GM12878 (cell line): Measurements from ENCODE around the gene FOXP1. TPM values are rescaled to one million over a fixed set of nuclear protein-coding genes. Genes with fewer than 3 reads are reported as not detected.

Experiments used
- ATAC-seq: fragments of 200-7000 bp; cut with Tn5 transposase; 3 replicates; pipeline ENCODE4 v1.9.1; 2020; ENCODE audit warnings: mild to moderate bottlenecking, moderate library complexity
- BruUV-seq: library from RNA; stranded (reverse); fragments of 400-500 nt; replicated peaks from 2 replicates; lab custom pipeline; 2021; lab: Mats Ljungman, UMichigan
- CTCF ChIA-PET: fragments of 300-600 bp; sonication (Branson Sonifier 250); formaldehyde crosslinking; extraction: SDS; loops from one replicate; lab custom pipeline; 2021; ENCODE audit warnings: inconsistent platforms; lab: Yijun Ruan, JAX
- POLR2A ChIA-PET: fragments of 350-600 bp; formaldehyde crosslinking; extraction: SDS; loops from one replicate; lab custom pipeline; 2021; ENCODE audit warnings: inconsistent platforms; lab: Charles Lee
- RAD21 ChIA-PET: fragments of 300-600 bp; sonication (Branson Sonifier 250); formaldehyde crosslinking; loops from one replicate; lab custom pipeline; 2023; ENCODE audit warnings: antibody characterized with exemption; ENCODE audit not compliant: unreplicated experiment; lab: Charles Lee
- SMC1A ChIA-PET: fragments of 300-600 bp; sonication (Branson Sonifier 250); formaldehyde crosslinking; loops from one replicate; lab custom pipeline; 2023; ENCODE audit not compliant: unreplicated experiment, uncharacterized antibody; lab: Charles Lee
- DNase-seq: peaks from one replicate; pipeline ENCODE4 v3.0.0-alpha.2; 2011; ENCODE audit warnings: low read depth, low spot score
- FAIRE-seq: peaks from 3 replicates; lab custom pipeline; 2011; peaks lifted over from hg19 to GRCh38; lab: Jason Lieb, UNC
- H2AFZ ChIP-seq: 2 replicates; pipeline ENCODE4 v1.6.0; 2011; ENCODE audit warnings: low read depth, low read length, control low read depth; ENCODE audit not compliant: control insufficient read depth
- H3K27ac ChIP-seq: 2 replicates; pipeline ENCODE4 v1.5.1; 2011; ENCODE audit warnings: control low read depth; ENCODE audit not compliant: control insufficient read depth, insufficient read depth
- H3K27me3 ChIP-seq, 2 experiments: replicated peaks in 1 of 2; 2 replicates each; pipeline versions ENCODE4 v1.6.0 to v1.6.1; 2011; ENCODE audit warnings: low read length in 1 of 2; ENCODE audit not compliant: control insufficient read depth in 2 of 2, insufficient read depth in 2 of 2
- H3K36me3 ChIP-seq, 2 experiments: 2 replicates each; pipeline ENCODE4 v1.5.1; 2011; ENCODE audit warnings: low read length in 1 of 2; ENCODE audit not compliant: control insufficient read depth in 2 of 2, insufficient read depth in 2 of 2
- H3K4me1 ChIP-seq: 2 replicates; pipeline ENCODE4 v1.6.1; 2011; ENCODE audit warnings: mild to moderate bottlenecking, low read length, moderate library complexity, mixed read lengths; ENCODE audit not compliant: control insufficient read depth, insufficient read depth
- H3K4me2 ChIP-seq: 2 replicates; pipeline ENCODE4 v1.6.0; 2011; ENCODE audit warnings: control low read depth; ENCODE audit not compliant: control insufficient read depth, insufficient read depth
- H3K4me3 ChIP-seq: fragments of 200-600 bp; sonication (generic); 2 replicates; pipeline ENCODE4 v1.5.1; 2016
- H3K79me2 ChIP-seq: 2 replicates; pipeline ENCODE4 v1.6.0; 2011; ENCODE audit warnings: low read length; ENCODE audit not compliant: control insufficient read depth, insufficient read depth
- H3K9ac ChIP-seq: 2 replicates; pipeline ENCODE4 v1.8.0; 2011; ENCODE audit warnings: low read length, control low read depth, mixed read lengths; ENCODE audit not compliant: control insufficient read depth, insufficient read depth
- H3K9me3 ChIP-seq: replicated peaks from 3 replicates; pipeline ENCODE4 v1.5.1; 2011; ENCODE audit warnings: mild to moderate bottlenecking, low read length; ENCODE audit not compliant: control insufficient read depth, insufficient read depth
- H4K20me1 ChIP-seq: 2 replicates; pipeline ENCODE4 v1.6.0; 2011; ENCODE audit not compliant: control insufficient read depth, insufficient read depth
- CHD2 ChIP-seq: IDR thresholded peaks from 2 replicates; pipeline ENCODE4 v1.6.1; 2011; ENCODE audit warnings: low read depth, low read length, improper control_type of control experiment, borderline replicate concordance
- DPF2 ChIP-seq: fragments of 450-650 bp; IDR thresholded peaks from 2 replicates; pipeline ENCODE4 v1.6.1; 2017; ENCODE audit warnings: mild to moderate bottlenecking
- GABPA ChIP-seq: IDR thresholded peaks from 2 replicates; pipeline ENCODE4 v1.6.1; 2014; ENCODE audit warnings: antibody characterized with exemption, low read depth, mild to moderate bottlenecking, inconsistent platforms
- MEF2A ChIP-seq: IDR thresholded peaks from 2 replicates; pipeline ENCODE4 v1.6.1; 2011; ENCODE audit warnings: low read depth, mild to moderate bottlenecking, low read length, moderate library complexity; ENCODE audit not compliant: insufficient read depth
- MYC ChIP-seq: IDR thresholded peaks from 2 replicates; pipeline ENCODE4 v1.6.1; 2011; ENCODE audit warnings: mild to moderate bottlenecking, low read length, moderate library complexity, inconsistent platforms; ENCODE audit not compliant: insufficient read depth, insufficient replicate concordance, insufficient read length, severe bottlenecking
- NR2C2 ChIP-seq: IDR thresholded peaks from 2 replicates; pipeline ENCODE4 v1.6.1; 2011; ENCODE audit warnings: borderline replicate concordance, low read depth; ENCODE audit not compliant: control insufficient read depth, insufficient read length
- PML ChIP-seq: IDR thresholded peaks from 2 replicates; pipeline ENCODE4 v1.6.1; 2012; ENCODE audit warnings: low read length, inconsistent platforms
- POLR2AphosphoS2 ChIP-seq: IDR thresholded peaks from 2 replicates; pipeline ENCODE4 v1.6.1; 2011; ENCODE audit warnings: low read depth, mild to moderate bottlenecking, low read length, improper control_type of control experiment, moderate library complexity
- POLR2AphosphoS5 ChIP-seq: IDR thresholded peaks from 2 replicates; pipeline ENCODE4 v1.6.1; 2011; ENCODE audit warnings: mild to moderate bottlenecking, low read length, inconsistent platforms
- RAD21 ChIP-seq: IDR thresholded peaks from 2 replicates; pipeline ENCODE4 v1.6.1; 2011; ENCODE audit warnings: mild to moderate bottlenecking, low read depth, low read length, moderate library complexity; ENCODE audit not compliant: insufficient read depth
- RB1 ChIP-seq: fragments of 450-650 bp; formaldehyde crosslinking; IDR thresholded peaks from 2 replicates; pipeline ENCODE4 v1.6.1; 2017; ENCODE audit warnings: mild to moderate bottlenecking, borderline replicate concordance
- RFX5 ChIP-seq: IDR thresholded peaks from 2 replicates; pipeline ENCODE4 v1.6.1; 2011; ENCODE audit warnings: low read depth, low read length, improper control_type of control experiment
- SMAD5 ChIP-seq: IDR thresholded peaks from 2 replicates; pipeline ENCODE4 v1.6.1; 2016; ENCODE audit warnings: antibody characterized with exemption, low read depth
- STAT1 ChIP-seq: fragments of 450-650 bp; conservative IDR thresholded peaks from 2 replicates; pipeline ENCODE4 v1.6.1; 2014; ENCODE audit warnings: antibody characterized with exemption, mild to moderate bottlenecking
- TAF1 ChIP-seq: IDR thresholded peaks from 2 replicates; pipeline ENCODE4 v1.6.1; 2011; ENCODE audit warnings: mild to moderate bottlenecking, low read depth, low read length, borderline replicate concordance
- ZNF384 ChIP-seq: IDR thresholded peaks from 2 replicates; pipeline ENCODE4 v1.6.1; 2012; ENCODE audit warnings: low read depth, mild to moderate bottlenecking, low read length, improper control_type of control experiment, borderline replicate concordance
- in situ Hi-C: fragments of 300-500 bp; cut with MboI; formaldehyde crosslinking; loops from 9 replicates; pipeline ENCODE4 v1.14.3; 2018; ENCODE audit warnings: mixed read lengths
- intact Hi-C: fragments of 100-400 bp; cut with micrococcal nuclease; formaldehyde crosslinking; loops from one replicate; pipeline ENCODE4 v1.14.2; 2022; ENCODE audit not compliant: unreplicated experiment
- polyA plus RNA-seq, 11 experiments: library from polyadenylated mRNA; depleted of rRNA in 4 of 11; unstranded in 6 of 11; stranded (reverse) in 5 of 11; fragments of >200 nt; fragmentation: Nextera tagmentation in 4 of 11; fragmentation: Illumina TruSeq in 1 of 11; extraction: Ambion mirVana in 4 of 11; extraction: Trizol in 1 of 11; gene quantifications; 1 replicate in 1 of 11; 2 replicates in 10 of 11; pipeline versions ENCODE4 v1.2.1 to v1.2.3, GENCODE V29; 2011 to 2016; ENCODE audit warnings: inconsistent platforms in 2 of 11, missing spikeins in 2 of 11, low read depth in 1 of 11
- total RNA-seq, 4 experiments: library from RNA; depleted of rRNA in 3 of 4; stranded (reverse); fragments of >200 nt in 3 of 4; fragmentation: Illumina TruSeq in 1 of 4; extraction: Trizol in 1 of 4; gene quantifications; 2 replicates each; pipeline versions ENCODE4 v1.2.1 to v1.2.3, GENCODE V29; 2013 to 2021
- TF ChIP-seq, protein P1 (sequence below), 3 experiments: IDR thresholded peaks in 2 of 3; conservative IDR thresholded peaks in 1 of 3; 2 replicates each; pipeline ENCODE4 v1.5.1; 2011; ENCODE audit warnings: low read depth in 3 of 3, low read length in 3 of 3, mild to moderate bottlenecking in 3 of 3, control low read depth in 2 of 3, moderate library complexity in 2 of 3, inconsistent platforms in 1 of 3, mixed read lengths in 1 of 3; ENCODE audit not compliant: control insufficient read depth in 2 of 3, insufficient read depth in 1 of 3; ENCODE audit errors: extremely low read depth in 1 of 3

The FOXP1 gene
- total and polyA plus RNA-seq, 10 of the 15 experiments (the other 5 are each of a cell fraction or from before 2014, with no cell fraction given) = 0.05 to 1.6 (median 0.20) TPM; not detected in 1

- Histone ChIP-seq H3K79me2 (no peaks in the 10 kb centered on the region), H3K9ac (no peak overlapping the region)
- no peak for TF ChIP-seq DPF2
- no peak for TF ChIP-seq NR2C2
- TF ChIP-seq MYC = no peak
- TF ChIP-seq TAF1 = no peak
- TF ChIP-seq POLR2AphosphoS2 = no peak
- TF ChIP-seq, protein P1, sequence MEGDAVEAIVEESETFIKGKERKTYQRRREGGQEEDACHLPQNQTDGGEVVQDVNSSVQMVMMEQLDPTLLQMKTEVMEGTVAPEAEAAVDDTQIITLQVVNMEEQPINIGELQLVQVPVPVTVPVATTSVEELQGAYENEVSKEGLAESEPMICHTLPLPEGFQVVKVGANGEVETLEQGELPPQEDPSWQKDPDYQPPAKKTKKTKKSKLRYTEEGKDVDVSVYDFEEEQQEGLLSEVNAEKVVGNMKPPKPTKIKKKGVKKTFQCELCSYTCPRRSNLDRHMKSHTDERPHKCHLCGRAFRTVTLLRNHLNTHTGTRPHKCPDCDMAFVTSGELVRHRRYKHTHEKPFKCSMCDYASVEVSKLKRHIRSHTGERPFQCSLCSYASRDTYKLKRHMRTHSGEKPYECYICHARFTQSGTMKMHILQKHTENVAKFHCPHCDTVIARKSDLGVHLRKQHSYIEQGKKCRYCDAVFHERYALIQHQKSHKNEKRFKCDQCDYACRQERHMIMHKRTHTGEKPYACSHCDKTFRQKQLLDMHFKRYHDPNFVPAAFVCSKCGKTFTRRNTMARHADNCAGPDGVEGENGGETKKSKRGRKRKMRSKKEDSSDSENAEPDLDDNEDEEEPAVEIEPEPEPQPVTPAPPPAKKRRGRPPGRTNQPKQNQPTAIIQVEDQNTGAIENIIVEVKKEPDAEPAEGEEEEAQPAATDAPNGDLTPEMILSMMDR (IDR thresholded peaks at IDR 0.05 in 2 of 3, conservative IDR thresholded peaks at IDR 0.05 in 1 of 3; ENCODE audit: control insufficient read depth in 2 of 3, extremely low read depth in 1 of 3, insufficient read depth in 1 of 3, low read depth in 3 of 3, low read length in 3 of 3) = no peak
- TF ChIP-seq SMAD5 = no peak
- TF ChIP-seq MEF2A = no peak
- no peak for TF ChIP-seq POLR2AphosphoS5
- no peak for TF ChIP-seq CHD2
- TF ChIP-seq RB1 = no peak
- TF ChIP-seq STAT1 = no peak
- no peak for TF ChIP-seq PML
- TF ChIP-seq RAD21 = no peak
- TF ChIP-seq GABPA = no peak
- TF ChIP-seq ZNF384 = no peak
- no peak for TF ChIP-seq RFX5
- TF ChIP-seq, all 136 proteins: peak for 0
- Histone ChIP-seq H2AFZ (no peak overlapping the region), H3K27me3 (no peaks in the 10 kb centered on the region; a peak in 1 of 4 replicates), H3K4me2 (no peak overlapping the region), H3K4me3 (no peak overlapping the region), H4K20me1 (no peaks in the 10 kb centered on the region), H3K4me1 (no peaks in the 10 kb centered on the region), H3K27ac (no peak overlapping the region), H3K36me3 (no peaks in the 10 kb centered on the region), H3K9me3 (no peaks in the 10 kb centered on the region; the same call in 2 of the 3 replicates)
- no peak for DNase-seq
- ATAC-seq = no peak
- no TSS peak for BruUV-seq
- POLR2A ChIA-PET = no interaction called here
- CTCF ChIA-PET = no interaction called here
- intact Hi-C loops = no loop called here
- in situ Hi-C loops = no loop called here
- RAD21 ChIA-PET = no interaction called here
- FAIRE-seq = no peak
- SMC1A ChIA-PET = no interaction called here
Measured at GRCh38 chr3:71625676-71626075, 42.1 kb upstream of the FOXP1 start.
